DMS79 (cell line): ENCODE results near the gene LRRC56.
"Not testable (repeated sequence)": the region's sequence is repeated elsewhere in the genome, so short reads cannot be mapped to it uniquely, and the experiment has no call there.

Experiments
- DNase-seq: peaks from one replicate; lab custom pipeline; 2025; lab: John Stamatoyannopoulos, UW

LRRC56 gene

DNA sequence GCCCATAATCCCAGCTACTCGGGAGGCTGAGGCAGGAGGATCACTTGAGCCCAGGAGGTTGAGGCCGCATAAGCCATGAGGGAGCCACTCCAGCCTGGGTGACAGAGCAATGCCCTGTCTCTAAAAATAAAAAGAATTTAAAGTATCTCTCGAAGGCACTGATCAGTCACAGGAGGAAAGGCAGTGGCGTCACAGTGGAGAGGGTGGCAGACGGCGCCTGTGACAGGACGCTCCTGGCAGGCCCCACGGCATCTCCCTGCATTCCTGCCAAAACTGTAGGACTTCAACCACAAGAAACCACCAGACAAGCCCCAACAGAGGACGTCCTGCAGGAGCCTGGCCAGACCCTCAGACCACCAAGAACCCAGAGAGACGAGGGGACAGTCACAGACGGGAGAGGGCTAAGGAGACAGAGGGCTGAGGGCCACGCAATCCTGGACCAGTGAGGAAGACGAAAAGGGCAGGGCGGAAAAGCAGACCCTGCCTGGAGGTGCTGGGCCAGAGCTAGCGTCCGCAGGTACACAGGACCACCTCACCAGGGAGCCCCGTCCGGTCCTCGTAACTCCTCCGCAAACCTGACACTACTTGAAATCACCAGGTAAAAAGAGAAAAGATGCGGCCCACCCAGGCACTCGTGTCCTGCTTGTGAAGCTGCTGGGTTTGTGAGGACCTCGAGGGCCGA lies 36.2 kb upstream of the LRRC56 start:
- no peak for DNase-seq

- DNase-seq, result no peak
These were observed 35.5 kb upstream of the LRRC56 start for GRCh38 chr11:501683-502287.

- DNase-seq, result no peak
These were observed 34.8 kb upstream of the LRRC56 start for GRCh38 chr11:502288-503178.

DNA sequence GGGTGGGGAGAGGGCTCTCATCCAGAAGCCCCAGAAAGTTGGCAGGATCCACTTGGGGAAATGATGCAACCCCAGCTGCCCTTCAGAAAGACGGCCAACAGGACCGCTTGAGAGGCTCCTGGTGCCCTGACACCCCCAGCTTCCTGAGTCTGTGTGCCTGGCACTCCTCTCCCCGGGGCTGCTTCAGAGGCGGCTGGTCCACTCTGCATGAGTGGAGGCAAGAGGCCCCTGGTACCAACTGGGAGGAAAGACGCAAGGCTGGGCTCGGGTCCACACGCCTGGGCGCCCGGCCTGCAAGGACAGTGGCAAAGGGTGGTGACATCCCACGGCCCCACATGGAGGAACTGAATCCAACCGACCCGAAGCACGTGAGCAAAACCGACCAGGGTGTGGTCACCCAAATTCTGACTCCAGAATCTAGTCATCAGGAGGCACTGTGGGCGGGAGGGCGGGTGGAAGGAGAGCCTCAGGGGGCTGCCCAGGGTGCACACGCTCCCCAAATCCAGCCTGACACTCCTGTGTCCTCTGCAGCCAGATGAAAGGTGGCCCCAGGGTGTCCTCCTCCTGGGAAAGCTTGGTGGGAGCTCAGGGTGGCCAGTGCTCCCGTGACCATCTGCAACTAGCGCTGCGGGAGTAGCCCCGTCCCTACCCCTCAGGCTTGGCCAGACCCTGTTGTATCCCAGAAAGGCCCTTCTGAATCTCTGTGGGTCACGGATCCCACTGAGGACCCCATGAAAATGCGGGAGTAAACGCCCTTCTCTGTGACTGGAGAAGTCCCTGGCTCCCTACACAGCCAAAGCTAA lies 33.9 kb upstream of the LRRC56 start:
- no peak for DNase-seq

DNA sequence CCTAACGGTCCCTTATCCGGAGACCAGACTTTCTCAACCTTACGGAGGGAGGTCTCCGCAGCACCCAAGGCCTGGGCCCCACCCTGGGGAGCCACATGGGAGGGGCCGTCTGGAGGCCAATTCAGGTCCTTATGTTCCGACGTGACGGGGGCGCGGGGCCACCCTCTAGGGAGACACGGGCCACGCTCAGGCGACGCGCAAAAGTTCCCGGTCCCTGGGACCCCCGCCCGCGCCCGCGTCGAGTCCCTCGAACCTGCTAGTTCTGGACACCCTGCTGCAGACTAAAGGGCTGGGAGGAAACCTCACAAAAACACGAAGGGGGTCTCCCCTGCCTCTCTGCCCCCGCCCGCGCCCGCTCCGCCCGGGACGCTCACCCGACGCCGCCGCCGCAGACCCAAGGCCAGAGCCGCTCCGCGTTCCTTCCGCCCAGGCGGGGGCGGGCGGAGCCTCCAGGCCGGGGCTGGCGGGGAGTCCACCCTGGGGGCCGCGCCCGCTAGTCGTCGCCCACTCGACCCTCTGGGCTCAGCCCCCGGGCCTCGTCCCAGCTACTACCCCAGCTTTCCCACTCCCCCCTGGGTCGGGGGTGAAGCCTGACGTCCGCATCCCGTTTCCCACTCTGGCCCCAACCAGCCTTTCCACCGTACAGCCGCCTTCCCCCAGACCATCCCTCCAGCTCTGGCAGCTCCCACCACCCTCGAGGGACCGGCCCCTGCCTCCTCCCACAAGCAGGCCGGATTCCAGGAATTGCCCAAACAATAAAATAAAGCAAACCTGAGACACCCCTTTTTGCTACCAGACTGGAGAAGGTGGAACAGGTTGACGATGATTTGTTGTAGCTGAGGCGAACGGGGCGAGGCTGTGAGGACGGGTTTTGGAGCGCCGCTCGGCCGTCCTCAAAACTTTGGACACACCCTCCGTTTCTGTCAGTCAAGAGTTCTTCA lies 33.0 kb upstream of the LRRC56 start:
- DNase-seq, result no peak

DNA sequence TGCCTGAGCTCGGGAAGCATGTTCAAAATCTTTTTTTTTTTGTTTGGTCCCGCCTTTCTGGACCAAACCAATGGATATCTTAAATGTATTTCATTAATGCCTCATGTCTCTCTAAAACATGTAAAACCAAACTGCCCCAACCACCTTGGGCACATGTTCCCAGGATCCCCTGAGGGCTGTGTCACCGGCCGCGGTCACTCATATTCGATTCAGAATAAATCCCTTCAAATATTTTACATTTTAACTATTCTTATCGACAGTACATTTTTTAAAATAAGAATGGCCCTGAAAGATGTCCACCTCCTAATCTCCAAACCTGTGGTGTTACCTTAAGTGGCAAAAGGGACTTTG lies 32.4 kb upstream of the LRRC56 start:
- no peak for DNase-seq

DNA sequence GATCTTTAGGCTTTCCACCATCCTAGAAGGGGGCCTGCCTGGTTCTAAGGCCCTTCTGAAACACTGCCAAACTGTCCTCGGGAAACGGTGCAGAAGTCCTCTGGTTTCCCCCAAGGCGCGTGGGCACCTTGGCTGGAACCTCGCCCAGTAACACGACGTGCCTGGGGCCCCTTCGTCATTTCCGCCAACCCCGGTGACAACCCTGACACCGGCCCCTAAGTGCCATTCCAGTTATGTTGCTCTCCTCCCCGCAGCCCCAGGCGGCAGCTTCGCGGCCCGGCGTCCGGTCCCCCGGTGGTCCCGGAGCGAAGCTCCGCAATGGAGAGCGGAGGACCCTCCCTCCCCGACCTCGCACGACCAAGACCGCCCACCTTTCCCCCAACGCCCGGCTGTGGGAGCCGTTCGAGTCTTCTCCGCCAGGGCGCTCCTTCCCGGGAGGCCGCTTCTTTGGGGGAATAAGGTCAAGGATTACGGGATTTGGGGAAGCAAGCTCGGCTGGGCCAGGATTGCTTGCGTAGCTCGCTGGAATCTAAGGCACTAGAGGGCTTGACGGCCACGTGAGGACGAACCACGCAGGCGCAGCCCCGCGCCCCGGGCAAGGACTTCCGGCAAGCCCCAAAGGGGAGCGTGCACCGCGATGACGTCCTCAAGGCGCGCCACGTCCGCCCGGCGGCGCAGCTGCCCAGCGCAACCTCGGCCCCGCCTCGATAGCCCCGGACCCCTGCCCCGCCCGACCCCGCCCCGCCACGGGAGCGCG lies 30.9 kb upstream of the LRRC56 start:
- DNase-seq, result peak; percentile 68

- peak; percentile 44 for DNase-seq
These were observed 30.2 kb upstream of the LRRC56 start, which contains the start of gene RNH1 for GRCh38 chr11:506995-507726. RNH1 (minus strand) TSS chr11:507242; CDS start chr11:502162, 5,080 bp downstream.

DNA sequence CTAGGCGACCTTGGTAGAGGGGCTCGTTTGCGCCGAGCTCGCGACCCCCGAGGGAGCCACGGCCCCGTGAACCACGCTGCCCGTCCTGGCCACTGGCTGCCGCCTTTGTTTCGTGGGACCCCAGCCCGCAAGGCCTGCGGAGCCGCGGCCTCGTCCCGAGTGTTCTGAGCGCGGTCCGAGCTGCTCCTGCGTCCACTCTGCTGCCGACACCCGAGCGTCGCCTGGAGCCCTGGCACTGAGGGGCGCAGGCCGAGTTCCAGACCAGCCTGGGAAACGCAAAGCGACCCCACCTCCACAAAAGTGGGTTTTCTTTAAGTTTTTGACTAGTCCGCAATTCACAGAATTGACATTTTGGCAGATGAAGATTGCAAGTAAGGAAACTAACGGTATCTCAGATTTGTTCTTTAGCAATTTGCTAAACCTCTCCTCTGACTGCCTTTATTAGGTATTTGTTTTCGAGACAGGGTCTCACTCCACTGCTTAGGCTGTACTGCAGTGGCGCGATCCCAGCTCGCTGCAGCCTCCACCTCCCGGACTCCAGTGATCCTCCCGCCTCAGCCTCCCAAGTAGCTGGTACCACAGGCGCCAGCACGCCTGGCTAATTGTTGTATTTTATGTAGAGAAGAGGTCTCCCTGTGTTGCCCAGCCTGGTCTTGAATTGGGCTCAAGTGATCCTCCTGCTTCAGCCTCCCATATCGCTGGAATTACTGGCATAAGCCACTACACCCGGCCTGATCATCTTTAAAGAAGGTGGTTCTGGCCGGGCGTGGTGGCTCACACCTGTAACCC lies 29.4 kb upstream of the LRRC56 start:
- DNase-seq, result no peak

- DNase-seq, result no peak
These were observed 28.4 kb upstream of the LRRC56 start for GRCh38 chr11:508956-509355.

DNA sequence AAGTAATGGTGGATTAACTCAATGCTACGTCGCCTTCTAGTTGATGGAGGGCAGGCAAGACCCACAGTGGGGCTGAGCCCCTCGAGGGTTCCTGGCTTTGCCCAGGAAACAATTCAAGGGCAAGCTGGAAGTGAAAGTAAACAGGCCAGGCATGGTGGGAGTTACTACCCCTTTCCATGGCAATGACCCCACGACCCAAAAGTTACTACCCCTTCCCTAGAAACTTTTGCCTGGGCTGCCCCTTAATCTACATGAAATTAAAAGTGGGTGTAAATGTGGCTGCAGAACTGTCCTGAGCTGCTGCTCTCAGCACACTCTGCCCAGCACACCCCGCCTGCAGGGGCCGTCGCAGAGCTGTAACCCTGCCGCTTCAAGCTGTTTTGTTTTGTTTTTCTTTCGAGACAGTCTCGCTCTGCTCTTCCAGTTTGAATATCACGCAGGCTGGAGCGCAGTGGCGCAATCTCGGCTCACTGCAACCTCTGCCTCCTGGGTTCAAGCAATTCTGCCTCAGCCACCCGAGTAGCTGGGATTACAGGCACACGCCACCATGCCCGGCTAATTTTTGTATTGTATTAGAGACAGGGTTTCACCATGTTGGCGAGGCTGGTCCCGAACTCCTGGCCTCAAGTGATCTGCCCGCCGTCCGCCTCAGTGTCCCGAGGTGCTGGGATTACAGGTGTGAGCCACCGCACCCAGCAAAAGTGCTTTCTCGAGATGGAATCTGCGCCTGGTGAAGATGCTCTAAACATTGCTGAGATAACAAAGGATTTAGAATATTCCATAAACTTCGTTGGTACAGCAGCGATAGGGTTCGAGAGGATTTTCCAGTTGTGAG lies 24.3 kb upstream of the LRRC56 start:
- no peak for DNase-seq

GRCh38 chr11:514606-515005 lies 22.7 kb upstream of the LRRC56 start:
- DNase-seq, result no peak

GRCh38 chr11:515131-515530 lies 22.2 kb upstream of the LRRC56 start:
- no peak for DNase-seq

DNA sequence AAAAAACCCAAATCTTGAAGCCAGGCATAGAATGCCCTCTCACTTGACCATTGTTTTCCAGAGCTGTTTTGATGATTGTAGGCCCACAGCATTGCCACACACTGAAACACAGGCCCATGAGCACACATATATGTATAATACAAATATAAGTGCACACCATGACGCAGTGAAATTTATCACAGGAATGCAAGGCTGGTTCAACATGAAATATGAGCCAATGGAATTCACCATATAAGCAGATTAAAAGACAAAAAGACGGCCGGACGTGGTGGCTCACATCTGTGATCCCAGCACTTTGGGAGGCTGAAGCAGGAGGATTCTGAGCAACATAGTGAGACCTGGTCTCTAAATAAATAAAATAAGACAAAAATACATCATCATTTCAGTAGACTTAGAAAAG lies 20.9 kb upstream of the LRRC56 start:
- DNase-seq, result no peak

- DNase-seq, result not testable (repeated sequence)
These were observed 20.2 kb upstream of the LRRC56 start for GRCh38 chr11:516918-517685.

- no peak for DNase-seq
These were observed 18.7 kb upstream of the LRRC56 start for GRCh38 chr11:518463-519202.
